Endothelial cell (in vitro differentiated cells): ENCODE measurements around the gene PPP1R15A. TPM values are rescaled to one million over a fixed set of nuclear protein-coding genes. Genes with fewer than 3 reads are reported as not detected.
"Not testable (repeated sequence)": the region's sequence is repeated elsewhere in the genome, so short reads cannot be mapped to it uniquely, and the experiment has no call there.

Source experiments
- DNase-seq: peaks from one replicate; pipeline ENCODE4 v3.0.0; 2021; ENCODE audit warnings: low spot score
- H3K27ac Mint-ChIP-seq: one replicate; pipeline ENCODE4 v1.8.0; 2021; ENCODE audit warnings: mixed read lengths, inconsistent platforms; ENCODE audit not compliant: unreplicated experiment
- H3K27me3 Mint-ChIP-seq: one replicate; pipeline ENCODE4 v1.8.0; 2021; ENCODE audit warnings: mild to moderate bottlenecking, moderate library complexity, mixed read lengths, inconsistent platforms; ENCODE audit not compliant: unreplicated experiment
- H3K36me3 Mint-ChIP-seq: one replicate; pipeline ENCODE4 v1.8.0; 2021; ENCODE audit warnings: mild to moderate bottlenecking, low read depth, mixed read lengths, inconsistent platforms; ENCODE audit not compliant: unreplicated experiment
- H3K4me1 Mint-ChIP-seq: one replicate; pipeline ENCODE4 v1.8.0; 2021; ENCODE audit warnings: mild to moderate bottlenecking, mixed read lengths, inconsistent platforms; ENCODE audit not compliant: unreplicated experiment
- H3K4me3 Mint-ChIP-seq: one replicate; pipeline ENCODE4 v1.8.0; 2021; ENCODE audit warnings: mild to moderate bottlenecking, mixed read lengths, inconsistent platforms; ENCODE audit not compliant: unreplicated experiment
- H3K9me3 Mint-ChIP-seq: one replicate; pipeline ENCODE4 v1.8.0; 2021; ENCODE audit warnings: mixed read lengths, inconsistent platforms; ENCODE audit not compliant: unreplicated experiment
- CTCF ChIP-seq: fragments of 200-600 bp; sonication (generic); IDR thresholded peaks from one replicate; pipeline ENCODE4 v1.5.0; 2021; ENCODE audit warnings: antibody characterized with exemption; ENCODE audit not compliant: unreplicated experiment
- total RNA-seq: library from RNA; stranded (reverse); fragmentation: NEBNext Ultra II Directional; extraction: Animal tissue kit (Norgen Biotek cat#: 25700); gene quantifications from one replicate; pipeline ENCODE4 v1.2.1, GENCODE V29; 2021; ENCODE audit not compliant: unreplicated experiment

Gene PPP1R15A
- total RNA-seq, 1 donor from 2014 or later: 65.8 TPM

- H3K4me1 Mint-ChIP-seq: peaks cover 20% of the 10 kb centered on the region
- no peak for TF ChIP-seq CTCF
- peaks cover 11% of the 10 kb centered on the region for H3K27me3 Mint-ChIP-seq
- no peaks in the 10 kb centered on the region for H3K9me3 Mint-ChIP-seq
- peak overlapping the region; percentile 6 for H3K4me3 Mint-ChIP-seq
- H3K27ac Mint-ChIP-seq: peak overlapping the region; percentile 44
- H3K36me3 Mint-ChIP-seq: peaks cover 11% of the 10 kb centered on the region
- DNase-seq: no peak
Observed at GRCh38 chr19:48867123-48867745, 5.0 kb upstream of the PPP1R15A start.

- DNase-seq: no peak
- no peak for TF ChIP-seq CTCF
- Mint-ChIP-seq H3K9me3 (no peaks in the 10 kb centered on the region), H3K27ac (peak overlapping the region; percentile 95), H3K4me3 (peak overlapping the region; percentile 79), H3K36me3 (peaks cover 16% of the 10 kb centered on the region), H3K4me1 (peaks cover 25% of the 10 kb centered on the region), H3K27me3 (peaks cover 16% of the 10 kb centered on the region)
Observed at GRCh38 chr19:48867746-48868113, 4.5 kb upstream of the PPP1R15A start.

- peaks cover 22% of the 10 kb centered on the region for H3K36me3 Mint-ChIP-seq
- H3K4me1 Mint-ChIP-seq: peaks cover 31% of the 10 kb centered on the region
- H3K4me3 Mint-ChIP-seq: peak within 1 kb of the TSS; percentile 79
- peak within 1 kb of the TSS; percentile 95 for H3K27ac Mint-ChIP-seq
- peaks cover 20% of the 10 kb centered on the region for H3K27me3 Mint-ChIP-seq
- peak; percentile 26 for DNase-seq
- H3K9me3 Mint-ChIP-seq: no peaks in the 10 kb centered on the region
- TF ChIP-seq CTCF: no peak
Observed at GRCh38 chr19:48868114-48868886, 3.9 kb upstream of the PPP1R15A start, which contains the start of gene PLEKHA4. Gene PLEKHA4, minus strand, starts transcription at chr19:48868617. Its CDS starts 997 bp downstream, at chr19:48867620.

DNA sequence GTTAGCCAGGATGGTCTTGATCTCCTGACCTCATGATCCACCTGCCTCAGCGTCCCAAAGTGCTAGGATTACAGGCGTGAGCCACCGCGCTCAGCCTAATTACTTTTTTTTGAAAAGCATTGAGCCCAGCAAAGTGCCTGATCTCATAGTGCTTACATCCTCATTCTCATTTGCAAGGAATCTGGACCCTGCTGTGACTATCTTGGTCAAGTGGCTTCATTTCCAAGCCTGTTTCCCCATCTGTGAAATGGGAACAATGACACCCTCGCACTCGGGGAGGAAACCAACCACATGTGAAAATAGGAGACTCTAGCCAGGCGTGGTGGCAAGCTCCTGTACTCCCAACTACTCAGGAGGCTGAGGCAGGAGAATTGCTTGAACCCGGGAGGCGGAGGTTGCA is 2.2 kb upstream of the PPP1R15A start:
- Mint-ChIP-seq H3K4me1 (peaks cover 46% of the 10 kb centered on the region), H3K9me3 (no peaks in the 10 kb centered on the region), H3K27ac (no peak overlapping the region), H3K36me3 (peaks cover 40% of the 10 kb centered on the region), H3K4me3 (no peak overlapping the region), H3K27me3 (peaks cover 32% of the 10 kb centered on the region)
- TF ChIP-seq CTCF: no peak
- no peak for DNase-seq

DNA sequence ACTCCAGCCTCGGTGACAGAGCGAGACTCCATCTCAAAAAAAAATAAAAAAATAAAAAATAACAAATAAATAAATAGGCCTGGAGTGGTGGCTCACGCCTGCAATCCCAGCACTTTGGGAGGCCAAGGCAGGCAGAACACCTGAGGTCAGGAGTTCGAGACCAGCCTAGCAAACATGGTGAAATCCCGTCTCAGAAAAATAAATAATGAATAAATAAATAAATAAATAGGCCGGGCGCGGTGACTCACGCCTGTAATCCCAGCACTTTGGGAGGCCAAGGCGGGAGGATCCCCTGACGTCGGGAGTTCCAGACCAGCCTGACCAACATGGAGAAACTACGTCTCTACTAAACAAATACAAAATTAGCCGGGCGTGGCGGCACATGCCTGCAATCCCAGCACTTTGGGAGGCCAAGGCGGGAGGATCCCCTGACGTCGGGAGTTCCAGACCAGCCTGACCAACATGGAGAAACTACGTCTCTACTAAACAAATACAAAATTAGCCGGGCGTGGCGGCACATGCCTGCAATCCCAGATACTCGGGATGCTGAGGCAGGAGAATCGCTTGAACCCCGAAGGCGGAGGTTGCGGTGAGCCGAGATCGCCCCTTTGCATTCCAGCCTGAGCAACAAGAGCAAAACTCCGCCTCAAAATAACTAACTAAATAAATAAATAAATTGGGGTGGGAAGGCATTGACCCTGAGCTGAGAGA is 595 bp upstream of the PPP1R15A start:
- Mint-ChIP-seq H3K27ac (peak overlapping the region; percentile 100), H3K4me3 (peak overlapping the region; percentile 100), H3K4me1 (peaks cover 52% of the 10 kb centered on the region), H3K36me3 (peaks cover 53% of the 10 kb centered on the region), H3K27me3 (peaks cover 40% of the 10 kb centered on the region)
- H3K9me3 Mint-ChIP-seq, DNase-seq: not testable (repeated sequence)
